ENCODE results near the gene RIPPLY2.
"Not testable (repeated sequence)": the region's sequence is repeated elsewhere in the genome, so short reads cannot be mapped to it uniquely, and the experiment has no call there.

RIPPLY2 gene

GRCh38 chr6:83885984-83886383, 32.8 kb downstream of the RIPPLY2 start:
- no peak for DNase-seq (ENCODE audit: low spot score)
- no peak for TF ChIP-seq CTCF (IDR thresholded peaks at IDR 0.05; ENCODE audit: extremely low read depth, missing control alignments)

- no peak for DNase-seq (ENCODE audit: low spot score)
- no peak for TF ChIP-seq CTCF (IDR thresholded peaks at IDR 0.05; ENCODE audit: extremely low read depth, missing control alignments)
Measured at GRCh38 chr6:83889621-83890020, 36.5 kb downstream of the RIPPLY2 start.

GRCh38 chr6:83890520-83890919, 37.4 kb downstream of the RIPPLY2 start:
- no peak for DNase-seq (ENCODE audit: low spot score)
- no peak for TF ChIP-seq CTCF (IDR thresholded peaks at IDR 0.05; ENCODE audit: extremely low read depth, missing control alignments)

- TF ChIP-seq CTCF (IDR thresholded peaks at IDR 0.05; ENCODE audit: extremely low read depth, missing control alignments), result no peak
- DNase-seq (ENCODE audit: low spot score), result no peak
Measured at GRCh38 chr6:83891586-83891985, 38.4 kb downstream of the RIPPLY2 start.

GRCh38 chr6:83893024-83893423, 39.9 kb downstream of the RIPPLY2 start:
- no peak for DNase-seq (ENCODE audit: low spot score)
- TF ChIP-seq CTCF (IDR thresholded peaks at IDR 0.05; ENCODE audit: extremely low read depth, missing control alignments), result no peak

GRCh38 chr6:83897094-83897493, 43.9 kb downstream of the RIPPLY2 start:
- DNase-seq (ENCODE audit: low spot score), result not testable (repeated sequence)

GRCh38 chr6:83901624-83902023, 48.5 kb downstream of the RIPPLY2 start:
- TF ChIP-seq CTCF (IDR thresholded peaks at IDR 0.05; ENCODE audit: extremely low read depth, missing control alignments), result no peak
- DNase-seq (ENCODE audit: low spot score), result no peak

- no peak for TF ChIP-seq CTCF (IDR thresholded peaks at IDR 0.05; ENCODE audit: extremely low read depth, missing control alignments)
- no peak for DNase-seq (ENCODE audit: low spot score)
Measured at GRCh38 chr6:83904395-83904794, 51.2 kb downstream of the RIPPLY2 start.

All from GM20000 (cell line).